SK-N-MC (cell line): Measurements from ENCODE around the gene SIGLEC7.

Experiments used
- DNase-seq: peaks from one replicate; pipeline ENCODE4 v3.0.0-alpha.2; 2011; ENCODE audit warnings: low read depth, low spot score
- H3K27ac ChIP-seq: fragments of 200-600 bp; sonication (generic); 2 replicates; pipeline ENCODE4 v1.5.1; 2016; ENCODE audit warnings: mixed run types
- H3K36me3 ChIP-seq: fragments of 200-600 bp; sonication (generic); 2 replicates; pipeline ENCODE4 v1.6.1; 2017; ENCODE audit warnings: antibody characterized with exemption, low read length, mixed read lengths; ENCODE audit not compliant: insufficient read depth
- H3K4me3 ChIP-seq: fragments of 200-600 bp; sonication (generic); 2 replicates; pipeline ENCODE4 v1.5.1; 2016
- H3K9ac ChIP-seq: fragments of 200-600 bp; sonication (generic); 2 replicates; pipeline ENCODE4 v1.8.0; 2017; ENCODE audit warnings: mixed run types, mixed read lengths; ENCODE audit not compliant: insufficient read length
- H3K9me3 ChIP-seq: fragments of 200-600 bp; sonication (generic); 2 replicates; pipeline ENCODE4 v1.6.1; 2017; ENCODE audit warnings: low read depth, mild to moderate bottlenecking, antibody characterized with exemption, low read length, moderate library complexity, mixed read lengths
- EZH2 ChIP-seq: fragments of 200-600 bp; sonication (generic); IDR thresholded peaks from one replicate; pipeline ENCODE4 v1.6.1; 2017; ENCODE audit warnings: antibody characterized with exemption
- FOXP2 ChIP-seq: optimal IDR thresholded peaks from 2 replicates; pipeline ENCODE3; 2011; ENCODE audit warnings: mild to moderate bottlenecking, moderate library complexity; ENCODE audit not compliant: insufficient read depth; ENCODE audit errors: extremely low read length, control extremely low read depth
- POLR2AphosphoS5 ChIP-seq: IDR thresholded peaks from 2 replicates; pipeline ENCODE4 v1.6.1; 2012; ENCODE audit warnings: mild to moderate bottlenecking, low read depth, low read length, borderline replicate concordance

The SIGLEC7 gene

DNA sequence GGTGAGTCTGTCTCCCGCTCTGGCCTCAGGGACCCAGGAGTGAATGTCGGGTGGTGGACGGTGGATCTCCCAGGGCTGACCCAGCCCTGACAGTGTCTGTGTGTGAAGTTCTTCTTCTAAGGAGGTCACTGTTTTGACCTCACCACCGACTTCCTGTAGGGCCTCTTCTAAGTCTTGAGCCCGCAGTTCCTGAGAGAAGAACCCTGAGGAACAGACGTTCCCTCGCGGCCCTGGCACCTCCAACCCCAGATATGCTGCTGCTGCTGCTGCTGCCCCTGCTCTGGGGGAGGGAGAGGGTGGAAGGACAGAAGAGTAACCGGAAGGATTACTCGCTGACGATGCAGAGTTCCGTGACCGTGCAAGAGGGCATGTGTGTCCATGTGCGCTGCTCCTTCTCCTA, at the start of gene SIGLEC7:
SIGLEC7 (plus strand) TSS at position 183 of the 400 bp plus-strand sequence; CDS start at position 252, 69 bp downstream.
- no peak within 1 kb of the TSS for H3K4me3 ChIP-seq
- no peak for DNase-seq
- H3K27ac ChIP-seq = no peak within 1 kb of the TSS
- H3K36me3 ChIP-seq = no peaks in the 10 kb centered on the region
- no peak within 1 kb of the TSS for H3K9ac ChIP-seq
- H3K9me3 ChIP-seq = no peaks in the 10 kb centered on the region
- TF ChIP-seq POLR2AphosphoS5 = no peak
- TF ChIP-seq EZH2 = no peak
- TF ChIP-seq FOXP2 = no peak

DNA sequence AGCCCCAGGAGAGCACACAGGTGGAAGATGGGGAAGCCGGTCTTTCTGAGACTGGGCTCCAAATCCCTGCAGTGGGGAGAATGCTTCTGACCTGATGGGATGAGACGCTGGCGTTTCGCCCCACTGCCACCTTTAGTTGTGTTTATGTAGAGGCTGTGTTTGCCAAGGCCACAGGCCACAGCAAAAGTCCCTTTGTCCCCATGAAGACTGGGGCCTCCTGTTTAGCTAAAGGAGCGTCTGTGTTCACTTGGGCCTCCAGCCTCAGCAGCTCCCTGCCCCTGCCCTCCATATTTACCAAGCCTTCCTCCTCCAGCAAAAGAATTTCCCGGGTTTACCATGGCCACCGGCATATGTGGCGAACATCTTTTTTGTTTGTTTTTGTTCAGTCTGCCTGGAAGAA, 49.0 kb upstream of the SIGLEC7 start:
- H3K36me3 ChIP-seq = peaks cover 4% of the 10 kb centered on the region; the same call in 1 of the 2 replicates
- no peak overlapping the region for H3K27ac ChIP-seq
- TF ChIP-seq FOXP2 (no peak), POLR2AphosphoS5 (no peak), EZH2 (no peak)
- H3K4me3 ChIP-seq = no peak overlapping the region
- no peaks in the 10 kb centered on the region for H3K9me3 ChIP-seq
- no peak for DNase-seq
- no peak overlapping the region for H3K9ac ChIP-seq

- Histone ChIP-seq H3K9me3 (no peaks in the 10 kb centered on the region), H3K27ac (no peak overlapping the region), H3K36me3 (peaks cover 4% of the 10 kb centered on the region; the same call in 1 of the 2 replicates), H3K9ac (no peak overlapping the region), H3K4me3 (no peak overlapping the region)
- no peak for DNase-seq
- TF ChIP-seq FOXP2 (no peak), POLR2AphosphoS5 (no peak), EZH2 (no peak)
Observed at GRCh38 chr19:51093510-51094345, 48.4 kb upstream of the SIGLEC7 start.

- Histone ChIP-seq H3K9ac (no peak overlapping the region), H3K9me3 (no peaks in the 10 kb centered on the region), H3K27ac (no peak overlapping the region), H3K4me3 (no peak overlapping the region), H3K36me3 (peaks cover 4% of the 10 kb centered on the region; the same call in 1 of the 2 replicates)
- TF ChIP-seq POLR2AphosphoS5 = no peak
- TF ChIP-seq EZH2 = no peak
- TF ChIP-seq FOXP2 = no peak
- no peak for DNase-seq
Observed at GRCh38 chr19:51094696-51095279, 47.3 kb upstream of the SIGLEC7 start.

DNA sequence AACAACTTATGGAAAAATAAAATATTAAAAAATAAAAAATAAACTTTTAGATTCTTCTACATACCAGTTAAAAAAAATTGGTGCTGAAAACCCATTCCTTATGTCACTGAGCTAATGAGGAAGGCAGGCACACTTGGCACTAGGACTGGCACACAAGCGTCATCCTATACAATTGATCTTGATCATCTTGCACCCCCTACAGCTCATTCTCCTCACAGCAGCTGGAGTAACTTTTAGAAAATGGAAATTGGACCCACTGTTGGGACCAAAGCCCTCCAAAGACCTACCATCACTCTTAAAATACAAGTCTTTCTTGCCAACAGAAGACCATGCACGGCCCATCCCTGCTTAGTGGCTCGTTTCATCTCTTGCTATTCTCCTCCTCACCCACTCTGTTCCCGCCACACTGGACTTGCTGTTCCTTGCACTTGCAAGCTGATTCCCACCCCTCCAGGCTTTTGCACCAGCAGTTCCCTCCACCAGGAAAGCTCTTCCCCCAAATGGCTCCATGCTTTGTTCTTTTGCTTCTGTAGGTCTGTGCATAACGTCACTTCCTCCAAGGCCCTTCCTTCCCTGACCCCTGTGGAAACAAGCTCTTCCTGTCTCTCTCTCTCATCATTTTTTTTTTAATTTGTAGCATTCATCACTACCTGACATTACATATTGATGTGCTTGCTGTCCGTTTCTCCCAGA, 45.5 kb upstream of the SIGLEC7 start:
- Histone ChIP-seq H3K27ac (no peak overlapping the region), H3K4me3 (no peak overlapping the region), H3K9ac (no peak overlapping the region), H3K36me3 (peaks cover 10% of the 10 kb centered on the region; the same call in 1 of the 2 replicates), H3K9me3 (no peaks in the 10 kb centered on the region)
- no peak for DNase-seq
- no peak for TF ChIP-seq FOXP2
- no peak for TF ChIP-seq EZH2
- TF ChIP-seq POLR2AphosphoS5 = no peak

- TF ChIP-seq EZH2 = no peak
- no peak for TF ChIP-seq POLR2AphosphoS5
- TF ChIP-seq FOXP2 = no peak
- no peaks in the 10 kb centered on the region for H3K9me3 ChIP-seq
- H3K4me3 ChIP-seq = no peak overlapping the region
- H3K27ac ChIP-seq = no peak overlapping the region
- no peak for DNase-seq
- peaks cover 12% of the 10 kb centered on the region; the same call in 1 of the 2 replicates for H3K36me3 ChIP-seq
- H3K9ac ChIP-seq = no peak overlapping the region
Observed at GRCh38 chr19:51097166-51097738, 44.8 kb upstream of the SIGLEC7 start.

GRCh38 chr19:51097796-51098195, 44.3 kb upstream of the SIGLEC7 start:
- Histone ChIP-seq H3K9ac (no peak overlapping the region), H3K27ac (no peak overlapping the region), H3K4me3 (no peak overlapping the region), H3K9me3 (no peaks in the 10 kb centered on the region), H3K36me3 (peaks cover 17% of the 10 kb centered on the region; the same call in 1 of the 2 replicates)
- TF ChIP-seq POLR2AphosphoS5 (no peak), FOXP2 (no peak), EZH2 (no peak)
- DNase-seq = no peak
